ENCODE results near the gene CISD1. TPM values are rescaled to one million over a fixed set of nuclear protein-coding genes. Genes with fewer than 3 reads are reported as not detected.

Gene CISD1
- total and polyA plus RNA-seq, 2 of the 4 experiments (the other 2 are of a cell fraction) = 28.2 to 34.6 TPM

- Histone ChIP-seq H2BK15ac (ENCODE audit: low read depth, low read length) (no peak overlapping the region), H3K4me3 (ENCODE audit: insufficient read depth, low read depth, low read length) (no peak overlapping the region), H3K27me3 (ENCODE audit: control insufficient read depth, insufficient read depth, low read length) (peaks cover 2% of the 10 kb centered on the region), H3K27ac (ENCODE audit: insufficient read depth, low read length) (no peak overlapping the region), H3K18ac (ENCODE audit: low read depth, low read length) (no peak overlapping the region), H3K9me1 (ENCODE audit: insufficient read depth, low read length) (no peaks in the 10 kb centered on the region), H3K56ac (ENCODE audit: extremely low read depth, insufficient read depth, low read length) (no peak overlapping the region), H4K8ac (ENCODE audit: low read depth in 2 of 2, low read length in 2 of 2) (no peak overlapping the region), H3K9me3 (ENCODE audit: control insufficient read depth, insufficient read depth, low read length) (no peaks in the 10 kb centered on the region), H3K4ac (ENCODE audit: low read depth, low read length) (no peak overlapping the region), H3K9ac (ENCODE audit: low read depth, low read length) (no peak overlapping the region), H3K23ac (ENCODE audit: low read depth, low read length) (no peak overlapping the region), H4K91ac (ENCODE audit: insufficient read depth, low read depth, low read length) (no peak overlapping the region), H4K20me1 (ENCODE audit: insufficient read depth, low read length) (no peaks in the 10 kb centered on the region), H2BK20ac (ENCODE audit: low read depth, low read length) (no peak overlapping the region), H3K79me1 (ENCODE audit: low read depth in 1 of 2, low read length in 2 of 2) (no peaks in the 10 kb centered on the region), H3K36me3 (ENCODE audit: control insufficient read depth, insufficient read depth, low read length) (no peaks in the 10 kb centered on the region), H2AFZ (replicated peaks; ENCODE audit: low read length, poor library complexity) (no peak overlapping the region), H2AK9ac (replicated peaks; ENCODE audit: low read depth, low read length, poor library complexity) (no peak overlapping the region), H2BK120ac (ENCODE audit: low read depth, low read length) (no peak overlapping the region), H2AK5ac (ENCODE audit: low read depth, low read length) (no peak overlapping the region), H3K4me1 (ENCODE audit: control insufficient read depth, insufficient read depth, low read length) (no peaks in the 10 kb centered on the region), H3K14ac (replicated peaks; ENCODE audit: low read depth, low read length) (no peak overlapping the region), H4K5ac (ENCODE audit: low read depth, low read length) (no peak overlapping the region), H3K4me2 (ENCODE audit: low read depth, low read length) (no peak overlapping the region), H2BK5ac (ENCODE audit: low read depth, low read length, poor library complexity, severe bottlenecking) (no peak overlapping the region)
- CTCF ChIA-PET = no interaction called here
- DNase-seq (no peak), ATAC-seq (ENCODE audit: low read depth) (no peak)
- in situ Hi-C loops (cut with MboI; ENCODE audit: low sequenced_read_pairs) (no loop called here), dilution Hi-C loops (cut with HindIII; ENCODE audit: low sequenced_read_pairs, unreplicated experiment) (loop anchor here (25.0 kb wide), 1 partner anchor 130 kb away; no protein-coding TSS in a partner anchor), intact Hi-C loops (cut with micrococcal nuclease) (no loop called here)
- no TSS peak for BruUV-seq (replicated peaks)
- POLR2A ChIA-PET (ENCODE audit: unreplicated experiment) = no interaction called here
- TF ChIP-seq POLR2A (IDR thresholded peaks at IDR 0.05; ENCODE audit: low read depth, low read length) = no peak
- no peak for TF ChIP-seq SMC3 (IDR thresholded peaks at IDR 0.05; ENCODE audit: low read depth, low read length)
- no peak for TF ChIP-seq BHLHE40 (IDR thresholded peaks at IDR 0.05; ENCODE audit: low read depth, low read length)
- no peak for TF ChIP-seq CTCF (conservative IDR thresholded peaks at IDR 0.05; ENCODE audit: low read depth, low read length)
- no peak for TF ChIP-seq NFE2L2 (IDR thresholded peaks at IDR 0.05; ENCODE audit: low read depth, low read length)
- TF ChIP-seq USF2 (IDR thresholded peaks at IDR 0.05; ENCODE audit: low read depth, low read length) = no peak
- TF ChIP-seq RAD21 (IDR thresholded peaks at IDR 0.05; ENCODE audit: low read length) = no peak
- no peak for TF ChIP-seq MAFK (IDR thresholded peaks at IDR 0.05; ENCODE audit: low read depth, low read length)
- no peak for TF ChIP-seq ELK1 (IDR thresholded peaks at IDR 0.05; ENCODE audit: borderline replicate concordance, low read depth, low read length)
- TF ChIP-seq CHD1 (IDR thresholded peaks at IDR 0.05; ENCODE audit: low read depth, low read length) = no peak
- no peak for TF ChIP-seq CEBPB (IDR thresholded peaks at IDR 0.05; ENCODE audit: low read depth, low read length)
- no peak for TF ChIP-seq FOS (IDR thresholded peaks at IDR 0.05; ENCODE audit: low read depth, low read length)
- no peak for TF ChIP-seq MAZ (IDR thresholded peaks at IDR 0.05; ENCODE audit: borderline replicate concordance, low read depth, low read length)
- no peak for TF ChIP-seq RCOR1 (IDR thresholded peaks at IDR 0.05; ENCODE audit: insufficient replicate concordance, low read length)
- no peak for TF ChIP-seq RFX5 (IDR thresholded peaks at IDR 0.05; ENCODE audit: low read depth, low read length)
Measured at GRCh38 chr10:58316874-58317273, 47.9 kb downstream of the CISD1 start.
